ENCODE data around the gene PDE6C.

The PDE6C gene

DNA sequence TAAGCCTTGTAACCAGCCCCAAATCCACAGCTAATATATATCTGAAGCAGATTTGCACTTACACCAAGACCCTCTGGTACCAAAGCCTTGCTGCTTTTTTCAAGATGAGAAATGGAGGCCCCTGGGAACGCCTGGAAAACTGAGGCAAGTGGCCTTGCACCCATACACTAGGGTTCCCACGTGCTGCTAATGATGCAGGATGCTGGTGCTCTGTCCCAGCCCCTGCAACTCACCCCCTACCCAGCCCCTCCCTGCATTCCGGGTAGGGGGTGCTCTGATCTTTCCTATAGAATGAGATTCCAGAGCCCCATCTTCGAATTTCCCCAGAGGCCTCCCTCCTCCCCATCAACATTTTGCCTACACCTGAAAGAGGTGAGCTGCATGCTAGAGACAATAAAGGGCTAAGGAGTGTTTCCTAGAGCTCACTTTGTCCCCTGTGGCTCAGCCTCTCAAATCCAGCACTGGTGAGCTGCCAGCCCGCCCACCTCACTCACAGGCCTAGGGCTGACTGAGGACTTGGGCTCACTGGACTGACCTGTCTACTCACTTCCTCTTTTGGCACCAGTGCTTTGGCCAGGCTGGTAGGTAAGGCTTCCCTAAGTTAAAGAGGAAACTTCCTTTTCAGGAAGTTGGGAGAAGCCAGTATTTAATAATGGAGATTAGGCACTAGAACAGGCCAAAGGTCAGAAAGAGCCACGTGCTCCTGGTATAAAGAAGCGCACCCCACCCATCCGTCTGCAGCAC, 21.1 kb upstream of the PDE6C start:
- no peak overlapping the region for H3K4me3 ChIP-seq
- H3K27ac ChIP-seq: no peak overlapping the region

DNA sequence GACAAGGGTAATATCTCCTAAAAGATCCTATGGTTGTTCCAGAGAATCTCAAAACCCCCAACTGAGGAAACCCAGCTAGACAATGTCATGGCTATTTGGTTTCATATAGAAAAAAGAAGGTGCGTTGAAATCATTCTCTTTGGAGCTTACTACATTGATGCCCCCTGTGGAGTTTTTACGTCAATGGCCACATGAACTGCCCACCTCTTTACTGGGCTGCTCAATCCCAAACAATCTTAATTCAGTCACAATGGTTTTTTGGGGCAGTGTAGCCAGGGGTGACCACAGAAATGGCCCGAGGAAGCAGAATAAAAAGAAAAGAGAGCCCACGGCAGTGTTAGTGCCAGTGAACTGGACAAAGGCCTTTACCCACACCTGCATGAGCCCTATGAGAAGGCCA, 19.1 kb upstream of the PDE6C start:
- Histone ChIP-seq H3K4me3 (no peak overlapping the region), H3K27ac (no peak overlapping the region)

DNA sequence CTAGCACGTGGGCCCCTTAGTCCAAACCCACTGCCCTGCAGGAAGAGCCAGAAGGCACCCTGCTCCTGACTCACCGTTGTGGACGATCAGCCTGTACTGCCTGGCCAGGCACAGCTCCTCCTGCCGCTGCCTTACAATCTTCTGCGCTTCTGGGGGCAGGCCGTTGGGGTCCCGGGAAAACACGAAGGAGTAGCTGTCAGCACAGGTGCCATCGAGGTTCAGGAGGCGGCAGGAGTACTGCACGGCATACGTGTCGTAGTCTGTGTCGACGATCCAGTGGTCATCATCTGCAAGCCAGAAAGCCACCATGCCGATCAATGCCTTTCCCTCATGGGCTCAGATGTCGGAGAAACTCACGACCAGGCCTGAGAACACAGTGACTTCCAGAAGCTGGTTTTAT, 18.6 kb upstream of the PDE6C start:
- no peak overlapping the region for H3K27ac ChIP-seq

DNA sequence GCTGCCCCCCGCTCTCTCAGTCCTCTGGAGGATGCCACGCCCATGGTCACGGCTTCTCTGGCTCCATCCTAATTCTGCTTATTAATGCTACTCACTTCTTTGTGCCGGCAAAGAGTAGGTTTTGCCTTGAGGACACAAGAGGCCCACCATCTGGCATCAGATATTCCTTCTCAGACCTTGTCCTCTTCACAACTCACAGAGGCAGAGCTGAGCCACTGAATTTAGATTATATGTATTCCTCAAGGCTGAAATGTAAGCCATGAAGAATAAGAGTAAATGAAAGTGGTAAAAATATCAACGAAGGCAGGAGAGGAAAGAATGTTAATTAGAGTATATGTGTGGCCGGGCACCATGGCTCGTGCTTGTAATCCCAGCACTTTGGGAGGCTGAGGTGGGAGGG, 17.8 kb upstream of the PDE6C start:
- Histone ChIP-seq H3K4me3 (no peak overlapping the region), H3K27ac (no peak overlapping the region)

More for the DNA sequence above, 18.6 kb upstream of the PDE6C start:
- H3K4me3 ChIP-seq: no peak overlapping the region

DNA sequence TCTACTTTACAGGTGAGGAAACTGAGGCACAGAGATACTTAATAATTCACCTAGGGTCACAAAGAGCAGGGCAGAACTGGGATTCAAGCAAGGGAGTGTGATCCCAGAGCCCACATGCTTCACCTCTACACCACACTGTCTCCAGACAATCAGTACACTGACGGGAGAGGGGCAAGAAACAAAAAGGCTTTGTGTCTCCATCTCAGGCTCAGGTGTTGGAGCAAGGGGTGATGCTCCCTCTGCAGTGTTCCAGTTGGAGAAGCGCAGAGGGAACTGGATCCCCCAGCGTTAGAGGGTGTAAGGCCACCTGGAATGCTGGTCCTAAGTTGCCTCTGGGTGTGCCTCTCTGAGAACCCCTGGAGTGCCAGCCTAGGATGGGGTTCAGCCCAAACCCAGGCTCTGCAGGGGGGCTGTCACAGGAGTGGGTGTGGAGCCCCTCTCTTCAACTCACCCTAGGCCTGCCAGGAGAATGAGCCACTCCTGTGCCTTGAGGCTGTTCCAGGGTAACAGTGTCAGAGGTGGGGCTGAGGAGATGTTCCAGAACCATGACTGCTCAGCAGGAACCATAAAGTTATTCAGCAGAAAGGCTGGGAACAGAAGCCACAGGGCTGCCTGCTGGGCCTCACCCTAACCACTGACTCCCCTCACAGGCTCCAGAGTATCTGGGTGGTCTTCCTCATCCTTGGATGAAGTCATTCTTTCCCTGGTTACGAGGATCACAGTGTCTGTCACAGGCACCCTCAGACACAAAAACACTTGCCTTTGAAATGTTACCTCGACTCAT, 16.8 kb upstream of the PDE6C start:
- Histone ChIP-seq H3K27ac (no peak overlapping the region), H3K4me3 (no peak overlapping the region)

DNA sequence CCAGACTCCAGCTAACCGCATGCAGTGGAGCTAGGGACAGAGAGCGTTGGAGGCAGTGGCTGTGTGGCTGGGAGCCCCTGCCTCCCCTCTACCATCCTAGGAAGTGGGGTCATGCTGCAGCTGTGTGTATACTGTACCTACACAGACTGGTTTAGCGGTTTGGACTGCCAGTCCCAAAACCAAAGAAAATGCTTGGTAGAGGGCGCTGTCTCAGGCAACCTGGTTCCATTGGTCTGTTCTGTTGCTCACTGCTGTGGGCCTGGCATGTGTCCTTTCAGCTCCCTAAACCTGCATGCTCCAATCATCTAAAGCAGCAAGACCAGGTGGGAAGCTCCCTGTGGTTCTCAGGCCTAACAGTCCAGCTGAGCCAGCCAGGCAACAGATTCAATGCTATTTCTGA, 15.8 kb upstream of the PDE6C start:
- Histone ChIP-seq H3K4me3 (no peak overlapping the region), H3K27ac (no peak overlapping the region)

DNA sequence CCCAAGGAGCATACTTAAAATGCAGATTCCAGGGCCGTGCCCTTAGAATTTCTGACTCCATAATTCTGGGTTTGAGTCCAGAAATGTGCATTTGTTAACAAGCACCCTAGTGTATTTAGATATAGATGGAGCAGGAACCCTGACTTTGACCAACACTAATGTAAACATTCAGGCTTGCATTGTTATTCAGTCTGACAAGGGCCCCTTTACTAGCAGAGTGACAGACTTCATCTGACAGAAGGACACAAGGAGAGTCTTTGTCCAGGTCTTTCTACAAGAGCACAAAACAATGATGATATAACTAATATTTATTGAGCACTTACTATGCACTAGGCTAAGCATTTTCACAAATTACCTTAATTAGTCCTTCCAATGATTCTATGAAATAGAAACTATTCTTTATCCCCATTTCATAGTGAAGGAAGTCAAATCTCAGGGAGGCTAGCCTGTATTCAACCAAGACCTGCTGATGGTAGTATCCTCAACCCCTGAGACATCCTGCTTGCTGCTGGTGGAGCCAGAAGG, 15.2 kb upstream of the PDE6C start:
- H3K4me3 ChIP-seq: no peak overlapping the region
- H3K27ac ChIP-seq: no peak overlapping the region

DNA sequence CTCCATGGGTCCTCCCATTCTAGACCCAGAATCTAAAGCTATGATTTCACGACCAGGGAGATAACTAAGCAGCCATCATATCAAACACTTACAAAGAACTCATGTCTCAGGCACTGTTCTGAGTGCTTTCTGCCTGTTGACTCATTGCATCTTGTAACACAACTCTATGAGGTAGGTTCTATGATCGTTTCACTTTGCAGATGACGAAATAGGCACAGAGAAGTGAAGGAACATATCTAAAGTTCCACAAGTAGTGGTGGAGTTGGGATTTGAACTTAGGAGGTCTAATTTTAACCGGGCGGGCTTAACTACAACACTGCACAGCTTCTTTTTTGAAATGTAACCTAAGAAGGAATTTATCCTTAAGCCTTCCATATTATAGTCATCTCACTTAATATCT, 14.2 kb upstream of the PDE6C start:
- H3K4me3 ChIP-seq: no peak overlapping the region
- no peak overlapping the region for H3K27ac ChIP-seq

DNA sequence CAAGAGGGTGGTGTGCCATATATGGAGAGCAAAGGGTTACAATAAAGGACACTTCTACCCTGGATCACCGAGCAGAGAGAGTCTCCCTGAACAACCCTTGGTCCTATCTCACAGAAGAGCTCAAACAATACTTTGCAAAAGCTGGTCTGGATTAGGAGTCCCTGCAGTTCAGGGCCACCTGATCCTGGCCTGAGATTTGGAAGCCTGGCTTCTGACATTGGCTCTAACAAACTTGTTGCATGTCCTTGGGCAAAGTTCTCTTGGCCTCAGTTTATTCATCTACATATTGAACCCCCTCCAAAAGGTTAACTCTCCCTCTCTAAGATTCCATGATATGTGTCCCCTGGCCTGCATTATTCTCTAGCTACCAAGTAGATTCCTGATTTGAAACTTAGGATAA, 13.0 kb upstream of the PDE6C start:
- Histone ChIP-seq H3K27ac (no peak overlapping the region), H3K4me3 (no peak overlapping the region)

DNA sequence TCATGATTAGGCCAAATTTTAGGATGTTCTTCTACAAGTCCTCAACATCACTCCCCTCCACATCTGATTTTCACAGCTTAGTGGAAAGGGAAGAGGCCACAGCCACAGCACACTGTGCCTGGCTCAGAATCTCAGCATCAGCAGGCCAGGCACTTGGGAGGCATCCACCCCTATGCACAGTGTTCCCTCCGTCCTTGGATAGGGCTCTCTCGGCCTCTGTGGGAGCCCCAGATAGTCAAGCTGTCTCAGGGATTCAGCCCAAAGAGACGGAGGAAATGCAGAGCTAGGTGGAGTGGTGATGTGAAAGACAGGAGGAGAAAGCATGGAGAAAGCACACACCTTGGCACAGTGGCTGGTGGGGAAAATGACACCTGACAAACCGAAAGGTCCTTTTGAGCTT, 12.6 kb upstream of the PDE6C start:
- Histone ChIP-seq H3K27ac (no peak overlapping the region), H3K4me3 (no peak overlapping the region)

DNA sequence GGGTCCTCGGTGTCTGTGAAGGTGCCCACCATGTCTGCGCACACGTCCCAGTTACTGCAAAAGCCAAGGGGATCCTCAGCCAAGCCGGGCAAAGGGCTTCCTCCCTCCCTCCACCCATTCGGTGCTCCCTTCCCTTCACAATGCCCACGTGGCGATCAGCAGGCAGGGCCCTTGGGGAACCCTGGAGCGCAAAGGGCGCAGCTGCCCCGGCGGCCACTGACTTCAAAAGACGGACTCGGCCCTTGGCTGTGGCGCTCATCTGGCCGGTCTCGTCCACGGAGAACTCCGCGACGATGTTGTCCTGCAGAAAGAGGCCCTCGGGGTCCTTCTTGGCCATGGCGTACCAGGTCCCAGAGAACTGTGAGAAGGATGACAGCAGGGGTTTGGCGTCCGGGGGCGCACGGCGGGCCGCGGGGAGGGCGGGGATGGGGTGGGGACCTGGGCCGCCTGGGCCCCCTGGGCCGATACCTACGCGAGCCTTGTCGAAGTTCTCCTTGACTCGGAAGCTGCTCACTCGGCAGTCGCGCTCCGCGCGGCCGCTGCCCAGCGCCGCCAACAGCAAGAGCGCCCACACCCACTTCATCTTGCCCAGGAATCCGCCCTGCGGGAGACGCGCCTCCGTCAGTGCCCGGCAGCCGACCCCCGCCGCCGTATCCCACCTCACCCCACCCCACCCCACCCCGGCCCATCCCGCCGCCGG, 11.7 kb upstream of the PDE6C start:
- H3K4me3 ChIP-seq: peak overlapping the region in 4 of 7 experiments; percentile 19 to 40 (median 28)
- no peak overlapping the region for H3K27ac ChIP-seq

DNA sequence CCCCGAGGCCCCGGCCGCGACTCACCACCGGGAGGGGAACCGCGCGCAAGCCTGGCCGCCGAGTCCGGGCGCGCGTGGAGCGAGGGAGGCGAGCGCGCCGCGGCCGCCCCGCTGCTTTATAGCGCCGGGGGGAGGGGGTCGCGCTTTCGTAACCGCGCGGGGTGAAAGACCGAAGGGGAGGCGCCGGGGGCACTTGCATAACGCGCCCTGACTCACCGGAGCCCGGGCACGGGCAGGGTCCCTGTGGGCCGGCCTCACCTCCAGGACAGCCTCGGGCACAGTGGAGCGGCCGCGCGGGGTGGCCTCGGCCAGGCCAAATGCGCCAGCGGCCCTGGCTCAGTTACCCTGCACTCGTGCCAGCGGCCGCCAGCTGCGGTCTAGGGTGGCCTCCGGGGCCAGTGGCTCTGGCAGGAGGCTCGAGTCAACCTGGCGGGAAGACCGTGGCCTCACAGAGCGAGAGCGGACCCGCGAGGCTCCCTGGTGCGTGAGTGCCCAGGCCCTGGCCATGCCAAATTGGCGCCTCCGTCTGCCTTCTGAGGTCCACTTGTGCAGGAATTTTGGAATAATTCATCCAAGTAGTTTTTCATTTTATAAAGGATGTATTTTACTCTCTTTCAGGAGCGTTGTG, 11.1 kb upstream of the PDE6C start, which contains the start of gene RBP4:
Gene RBP4, minus strand, starts transcription at position 90 of the 628 bp plus-strand sequence. CDS start 207 bp downstream, outside the sequence.
- Histone ChIP-seq H3K27ac (no peak within 1 kb of the TSS), H3K4me3 (peak within 1 kb of the TSS in 4 of 7 experiments; percentile 19 to 40 (median 28))

DNA sequence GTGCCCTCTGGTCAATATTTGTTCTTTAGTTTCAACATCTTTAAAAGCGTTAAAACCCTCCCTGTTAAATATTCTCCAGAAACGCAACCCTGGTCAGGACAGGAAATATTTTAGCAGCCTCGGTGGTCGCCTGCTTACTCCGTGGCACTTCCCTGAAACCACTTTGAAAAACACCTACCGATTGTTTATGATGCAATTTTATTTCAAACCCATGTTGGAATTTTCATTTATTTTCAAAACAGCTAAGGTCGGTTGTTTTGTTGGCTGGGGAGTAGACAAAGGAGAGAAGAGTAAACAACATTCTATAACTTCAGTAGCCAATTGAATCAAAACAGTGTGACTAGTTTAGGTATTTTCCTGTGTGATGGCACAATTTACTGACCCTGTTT, 10.6 kb upstream of the PDE6C start:
- H3K4me3 ChIP-seq: no peak overlapping the region
- no peak overlapping the region for H3K27ac ChIP-seq

DNA sequence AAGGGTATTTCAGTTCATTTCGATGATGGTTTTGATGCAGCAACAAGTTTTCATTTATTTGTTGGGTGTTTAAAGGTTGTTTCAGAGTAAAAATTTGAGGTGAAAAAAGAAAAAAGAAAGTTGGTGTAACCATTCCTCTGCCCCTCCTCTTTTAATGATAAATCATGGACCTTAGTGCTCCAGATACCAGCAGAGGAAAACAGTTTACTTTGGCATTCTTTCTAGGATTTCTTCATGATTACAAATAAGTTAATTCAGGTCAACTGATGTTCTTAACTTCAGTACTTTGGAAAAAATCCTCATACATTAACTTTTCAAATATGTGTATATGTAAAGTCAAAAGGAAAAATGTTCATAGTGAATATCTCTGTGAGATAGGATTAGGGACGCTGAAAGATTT, 9.3 kb upstream of the PDE6C start:
- Histone ChIP-seq H3K4me3 (no peak overlapping the region), H3K27ac (no peak overlapping the region)

DNA sequence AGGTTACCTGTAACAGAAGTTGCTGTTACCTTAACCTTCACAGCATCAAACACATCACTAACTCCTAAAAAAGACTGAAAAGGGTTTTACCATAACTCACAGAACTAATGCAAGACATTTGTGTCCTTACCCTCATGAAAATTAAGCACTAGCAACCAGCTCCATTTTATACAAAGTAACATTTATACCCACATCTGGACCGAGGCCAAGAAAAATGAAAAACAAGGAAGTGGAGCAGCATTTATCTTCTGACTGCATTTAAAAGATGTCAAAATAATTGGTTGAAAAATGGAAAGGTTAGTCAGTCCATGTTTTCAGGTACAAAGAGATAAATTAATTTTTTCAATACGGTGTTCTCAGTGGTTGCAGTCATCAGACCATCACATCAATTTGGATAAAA, 8.2 kb upstream of the PDE6C start:
- no peak overlapping the region for H3K4me3 ChIP-seq
- no peak overlapping the region for H3K27ac ChIP-seq

DNA sequence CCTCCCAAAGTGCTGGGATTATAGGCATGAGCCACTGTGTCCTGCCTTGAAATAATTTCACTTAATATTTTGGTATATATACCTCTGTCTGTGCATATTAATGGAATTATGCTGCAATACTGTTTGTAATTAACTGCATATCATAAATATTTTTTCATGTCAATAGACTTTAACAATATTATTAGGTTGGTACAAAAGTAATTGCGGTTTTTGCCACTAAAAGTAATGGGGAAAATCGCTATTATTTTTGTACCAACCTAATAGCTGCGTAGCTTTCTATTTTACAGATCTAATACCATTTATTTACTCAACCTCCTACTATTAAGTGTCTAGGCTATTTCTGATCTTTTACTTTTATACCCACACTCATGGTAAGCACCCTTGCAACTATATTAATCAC, 3.9 kb upstream of the PDE6C start:
- H3K4me3 ChIP-seq: no peak overlapping the region
- no peak overlapping the region for H3K27ac ChIP-seq

DNA sequence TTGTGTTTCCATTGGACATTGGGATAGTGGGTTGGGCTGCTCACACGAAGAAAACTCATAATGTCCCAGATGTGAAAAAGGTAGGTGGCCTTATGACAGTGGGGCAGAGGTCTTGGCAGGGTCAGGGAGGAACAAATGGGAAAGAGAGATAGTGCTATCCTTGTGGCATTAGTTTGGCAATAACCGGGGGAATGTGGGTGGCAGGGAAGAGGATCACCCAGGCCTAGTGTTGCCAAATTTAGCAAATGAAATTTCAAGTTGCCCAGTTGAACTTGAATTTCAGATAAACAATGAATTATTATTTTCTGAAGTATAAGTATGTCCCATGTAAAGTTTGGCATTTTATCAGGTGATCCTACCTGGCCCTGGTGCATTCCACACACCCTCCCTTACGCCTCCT, 789 bp downstream of the PDE6C start:
- Histone ChIP-seq H3K27ac (no peak overlapping the region), H3K4me3 (no peak overlapping the region)

DNA sequence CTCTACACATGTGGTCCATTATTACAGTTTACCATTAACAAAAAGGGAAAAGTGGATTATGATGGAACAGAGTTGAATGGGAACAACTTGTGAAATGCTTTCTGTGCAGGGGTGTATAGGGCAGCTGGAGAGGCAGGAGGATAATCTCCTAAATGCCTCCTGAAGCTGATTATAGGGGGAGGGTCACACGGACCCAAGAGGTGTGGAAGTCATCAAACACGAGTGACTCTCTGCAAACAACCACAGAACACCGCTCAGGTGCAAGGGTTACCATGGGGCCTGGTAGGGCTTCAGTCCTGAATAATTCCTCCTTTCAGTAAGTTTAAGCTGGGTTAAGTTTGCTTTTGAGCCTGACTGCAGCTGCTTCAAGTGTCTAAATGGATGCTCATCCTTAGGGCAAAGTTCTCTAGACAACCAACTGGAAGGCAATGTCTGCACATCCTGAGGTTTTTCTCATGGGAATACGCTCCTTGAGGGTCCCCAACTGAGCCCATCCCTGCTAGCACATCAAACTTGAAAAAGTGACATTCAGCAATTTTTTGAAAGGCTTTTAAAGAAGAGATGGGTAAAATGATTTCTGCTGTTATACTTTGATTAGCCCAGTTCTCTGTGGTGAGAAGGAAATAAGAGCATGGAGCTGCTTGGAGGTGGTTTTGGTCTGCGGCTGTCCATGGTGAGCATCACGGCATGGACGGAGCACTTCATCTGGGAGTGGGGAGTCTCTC, 1.9 kb downstream of the PDE6C start:
- Histone ChIP-seq H3K27ac (no peak overlapping the region), H3K4me3 (no peak overlapping the region)

DNA sequence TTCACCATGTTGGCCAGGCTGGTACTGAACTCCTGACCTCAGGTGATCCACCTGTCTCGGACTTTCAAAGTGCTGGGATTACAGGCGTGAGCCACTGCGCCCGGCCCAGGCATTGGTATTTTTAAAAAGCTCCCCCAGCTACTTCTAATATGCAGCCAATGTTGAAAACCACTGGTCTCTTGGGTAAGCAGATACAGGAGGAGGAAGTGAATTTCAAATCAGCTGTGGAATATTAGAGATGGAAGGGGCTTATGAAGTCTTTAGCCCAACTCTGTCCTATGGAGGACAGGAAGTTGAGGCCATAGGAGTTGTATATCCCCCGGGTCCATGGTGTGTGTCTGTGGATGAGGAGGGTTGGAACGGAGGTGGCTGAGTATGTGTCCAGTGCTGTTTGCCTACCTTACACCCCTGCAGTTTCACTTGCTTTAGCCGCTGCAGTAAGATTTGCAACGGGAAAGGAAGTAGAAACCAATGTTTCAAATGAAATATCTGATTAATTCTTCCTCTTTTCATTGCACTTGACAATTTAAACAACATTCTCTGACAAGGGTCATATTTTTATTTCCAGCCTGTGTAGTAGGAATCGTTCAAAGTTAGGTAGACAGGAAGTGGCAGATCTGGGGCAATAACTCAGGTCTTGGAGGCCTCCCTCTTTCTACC, 3.4 kb downstream of the PDE6C start:
- no peak overlapping the region for H3K4me3 ChIP-seq
- peak overlapping the region in 2 of 21 experiments; percentile 16 to 29 for H3K27ac ChIP-seq
